Activated T-helper 2 cell treated with anti-CD3 and anti-CD28 coated beads, Interferon-gamma antibody, Interleukin-2, Interleukin-4, amounts not matched to agents 10 μg/mL and 5 μg/mL and 100 μg/mL, durations not matched to agents 14 hours and 24 hours and 36 hours (primary cell): ENCODE measurements around the gene NAT10. TPM values are rescaled to one million over a fixed set of nuclear protein-coding genes. Genes with fewer than 3 reads are reported as not detected.

Experiments used
- DNase-seq: peaks from one replicate; pipeline ENCODE4 v3.0.0; 2021; ENCODE audit warnings: low spot score
- H3K27ac Mint-ChIP-seq: one replicate; pipeline ENCODE4 v1.8.0; 2021; ENCODE audit warnings: mixed read lengths
- H3K27me3 Mint-ChIP-seq: one replicate; pipeline ENCODE4 v1.8.0; 2021; ENCODE audit warnings: low read depth, mixed read lengths
- H3K36me3 Mint-ChIP-seq: one replicate; pipeline ENCODE4 v1.8.0; 2021; ENCODE audit warnings: low read depth, mixed read lengths
- H3K4me1 Mint-ChIP-seq: one replicate; pipeline ENCODE4 v1.8.0; 2021; ENCODE audit warnings: low read depth, mixed read lengths
- H3K4me3 Mint-ChIP-seq: one replicate; pipeline ENCODE4 v1.8.0; 2021; ENCODE audit warnings: low read depth, mild to moderate bottlenecking, moderate library complexity, mixed read lengths
- H3K9me3 Mint-ChIP-seq: one replicate; pipeline ENCODE4 v1.8.0; 2021; ENCODE audit warnings: mixed read lengths
- intact Hi-C: fragments of 100-400 bp; cut with micrococcal nuclease; formaldehyde crosslinking; loops from one replicate; pipeline ENCODE4 v1.15.1; 2023
- total RNA-seq: library from RNA; stranded (reverse); gene quantifications from 2 replicates; pipeline ENCODE4 v1.2.3, GENCODE V29; 2022

NAT10 gene
- total RNA-seq, 1 donor from 2014 or later, result 124 TPM

DNA sequence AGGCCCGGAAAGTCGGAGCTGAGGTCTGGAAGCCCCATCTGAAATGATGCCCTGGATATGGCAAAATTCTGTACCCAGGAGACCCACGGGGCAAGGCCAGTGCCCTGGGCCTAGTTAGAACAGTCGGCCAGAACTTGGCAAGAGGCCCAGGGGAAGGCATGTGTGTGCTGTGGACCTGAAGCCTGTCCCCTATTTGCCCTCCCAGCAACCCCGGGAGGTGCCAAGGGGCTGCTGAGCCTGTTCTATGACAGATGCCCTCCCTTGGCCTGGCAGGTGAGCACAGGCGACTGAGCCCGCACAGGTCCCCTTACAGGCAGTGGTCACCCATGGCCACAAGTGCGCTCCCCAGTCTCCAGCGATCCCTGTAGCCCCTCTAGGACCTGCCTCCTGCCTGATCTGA, 51.7 kb downstream of the NAT10 start:
- peaks cover 63% of the 10 kb centered on the region for H3K36me3 Mint-ChIP-seq
- no peak overlapping the region for H3K4me3 Mint-ChIP-seq
- DNase-seq, result no peak
- H3K4me1 Mint-ChIP-seq, result peaks cover 17% of the 10 kb centered on the region
- H3K27ac Mint-ChIP-seq, result no peak overlapping the region
- no peaks in the 10 kb centered on the region for H3K27me3 Mint-ChIP-seq
- intact Hi-C loops, result no loop called here
- no peaks in the 10 kb centered on the region for H3K9me3 Mint-ChIP-seq

DNA sequence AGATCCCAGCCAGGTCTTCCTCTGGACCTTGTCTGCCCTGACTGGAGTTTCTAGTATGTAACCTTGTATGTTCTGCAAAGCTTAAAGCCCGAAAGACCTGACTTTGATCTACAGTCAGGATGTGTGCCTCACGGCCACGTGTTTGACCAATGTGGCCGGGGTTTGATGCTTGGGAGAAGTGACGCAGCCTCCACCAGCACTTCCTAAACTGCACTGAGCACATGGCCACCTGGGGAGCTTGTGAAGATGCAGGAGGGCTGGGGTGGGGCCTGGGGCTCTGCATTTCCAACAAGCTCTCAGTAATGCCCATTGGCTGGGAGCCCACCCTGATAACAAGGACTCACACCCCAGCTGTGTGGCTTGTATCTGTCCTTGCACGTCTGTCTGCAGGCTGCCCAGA, 53.2 kb downstream of the NAT10 start:
- H3K4me3 Mint-ChIP-seq, result no peak overlapping the region
- H3K36me3 Mint-ChIP-seq, result peaks cover 52% of the 10 kb centered on the region
- H3K27ac Mint-ChIP-seq, result no peak overlapping the region
- no peaks in the 10 kb centered on the region for H3K27me3 Mint-ChIP-seq
- DNase-seq, result no peak
- peaks cover 17% of the 10 kb centered on the region for H3K4me1 Mint-ChIP-seq
- intact Hi-C loops, result no loop called here
- H3K9me3 Mint-ChIP-seq, result no peaks in the 10 kb centered on the region

DNA sequence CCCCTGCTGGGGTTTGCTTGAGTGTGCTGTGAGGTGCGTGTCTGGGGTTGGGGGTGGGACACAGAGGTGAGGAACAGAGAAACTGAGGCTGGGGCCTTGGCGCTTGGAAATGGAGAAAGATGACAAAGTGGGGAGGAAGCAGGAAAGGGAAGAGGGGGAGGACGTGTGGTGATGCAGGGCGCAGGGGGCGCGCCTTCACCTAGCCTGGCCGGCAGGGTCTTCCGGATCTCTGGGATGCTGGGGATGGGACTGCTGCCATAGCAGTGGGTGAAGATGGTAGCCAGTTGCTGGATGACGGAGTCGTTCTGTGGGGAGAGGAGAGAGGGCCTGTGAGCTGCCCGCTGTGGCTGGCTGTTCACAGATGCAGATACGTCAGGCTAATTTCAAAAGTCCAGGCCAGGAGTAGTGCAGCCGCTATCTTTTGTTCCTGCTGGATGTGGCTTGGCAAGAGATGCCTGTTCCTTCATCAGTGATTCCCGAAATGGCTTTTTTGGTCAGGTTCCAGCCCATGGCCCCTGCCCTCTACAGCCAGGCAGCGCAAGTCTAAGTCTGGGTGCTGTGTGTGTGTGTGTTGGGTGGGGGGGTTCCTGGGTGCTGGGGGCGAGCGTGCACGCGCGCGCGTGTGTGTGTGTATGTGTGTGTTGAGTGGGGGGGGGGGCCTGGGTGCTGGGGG, 54.8 kb downstream of the NAT10 start:
- no peak overlapping the region for H3K27ac Mint-ChIP-seq
- H3K4me3 Mint-ChIP-seq, result no peak overlapping the region
- intact Hi-C loops, result loop anchor here (10.0 kb wide), 1 partner anchor 335 kb away; no protein-coding TSS in a partner anchor
- no peak for DNase-seq
- H3K27me3 Mint-ChIP-seq, result no peaks in the 10 kb centered on the region
- H3K4me1 Mint-ChIP-seq, result peaks cover 17% of the 10 kb centered on the region
- no peaks in the 10 kb centered on the region for H3K9me3 Mint-ChIP-seq
- H3K36me3 Mint-ChIP-seq, result peaks cover 52% of the 10 kb centered on the region

DNA sequence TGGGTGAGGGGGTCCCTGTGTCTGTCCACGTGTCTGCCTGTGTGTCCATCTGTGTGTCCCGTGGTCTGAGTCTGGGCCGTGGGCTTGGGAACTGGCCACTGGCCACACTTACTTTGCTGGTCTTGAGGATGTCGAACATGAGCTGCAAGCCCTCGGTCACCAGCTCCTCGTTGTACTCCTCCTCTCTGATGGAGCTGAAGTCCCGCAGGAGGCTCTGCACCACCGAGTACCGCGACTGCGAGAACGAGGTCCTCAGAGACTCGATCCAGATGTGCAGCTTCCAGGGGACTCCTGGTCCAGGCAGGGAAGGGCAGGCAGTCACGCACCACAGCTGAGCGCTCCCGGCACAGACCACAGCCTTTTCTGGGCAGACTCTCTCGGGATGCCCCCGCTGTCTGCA, 55.4 kb downstream of the NAT10 start:
- Mint-ChIP-seq H3K4me1 (peaks cover 17% of the 10 kb centered on the region), H3K9me3 (no peaks in the 10 kb centered on the region), H3K27me3 (no peaks in the 10 kb centered on the region), H3K27ac (no peak overlapping the region), H3K36me3 (peaks cover 51% of the 10 kb centered on the region), H3K4me3 (no peak overlapping the region)
- DNase-seq, result no peak
- intact Hi-C loops, result loop anchor here (10.0 kb wide), 1 partner anchor 334 kb away; no protein-coding TSS in a partner anchor

DNA sequence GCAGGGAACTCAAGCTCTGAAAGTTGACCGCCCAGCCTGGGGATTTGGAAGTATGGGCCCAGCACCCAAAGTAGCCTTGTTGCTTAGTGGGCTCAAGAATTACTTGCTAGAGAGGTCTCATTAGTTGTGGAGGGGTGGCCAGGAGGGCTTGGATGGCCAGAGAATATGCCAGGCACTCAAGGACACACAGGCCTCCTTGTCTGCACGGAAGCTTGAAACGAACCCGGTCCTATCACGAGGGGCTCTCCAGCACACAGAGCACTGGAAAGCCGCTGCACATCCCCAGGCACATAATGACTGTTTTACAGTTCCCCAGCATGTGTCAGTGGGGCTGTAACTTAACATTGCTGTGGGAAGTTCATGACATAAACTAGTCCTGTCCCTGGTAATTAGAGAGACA, 55.9 kb downstream of the NAT10 start:
- no peak overlapping the region for H3K4me3 Mint-ChIP-seq
- intact Hi-C loops, result loop anchor here (10.0 kb wide), 1 partner anchor 333 kb away; no protein-coding TSS in a partner anchor
- peak overlapping the region; percentile 60 for H3K27ac Mint-ChIP-seq
- peaks cover 47% of the 10 kb centered on the region for H3K36me3 Mint-ChIP-seq
- no peaks in the 10 kb centered on the region for H3K9me3 Mint-ChIP-seq
- DNase-seq, result no peak
- no peaks in the 10 kb centered on the region for H3K27me3 Mint-ChIP-seq
- H3K4me1 Mint-ChIP-seq, result peaks cover 17% of the 10 kb centered on the region

DNA sequence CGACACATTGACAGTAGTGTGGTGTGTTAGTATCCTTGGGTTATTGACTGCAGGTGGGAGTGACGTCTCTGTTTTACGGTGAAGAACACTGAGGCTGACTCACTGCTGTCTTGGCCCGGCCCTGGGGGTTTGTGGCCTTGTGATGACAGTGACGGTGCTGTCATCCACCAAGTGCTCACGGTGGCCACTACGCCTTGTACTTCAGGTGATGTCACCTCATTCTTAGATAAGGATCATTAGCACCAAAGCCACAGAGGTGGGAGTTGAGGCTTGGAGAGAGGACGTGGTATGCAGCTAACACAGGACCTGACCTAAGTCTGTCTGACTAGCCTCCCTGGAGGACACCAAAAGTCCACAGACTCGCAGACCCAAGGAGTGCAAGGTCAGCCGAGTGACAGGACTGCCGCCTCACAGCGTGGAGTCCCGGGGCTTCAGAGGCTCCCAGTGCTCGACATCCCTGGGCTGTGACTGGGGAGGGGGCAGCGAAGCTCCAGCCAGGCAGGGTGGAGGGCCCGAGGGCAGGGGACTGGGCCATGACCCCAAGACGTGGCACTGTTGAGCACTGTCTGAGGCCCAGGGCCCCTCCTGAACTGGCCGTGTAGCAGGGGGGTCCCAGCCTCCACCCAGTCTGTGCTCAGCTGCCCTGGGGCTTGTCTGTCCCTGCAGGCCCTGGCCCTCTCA, 56.5 kb downstream of the NAT10 start:
- peaks cover 17% of the 10 kb centered on the region for H3K4me1 Mint-ChIP-seq
- H3K9me3 Mint-ChIP-seq, result no peaks in the 10 kb centered on the region
- peaks cover 51% of the 10 kb centered on the region for H3K36me3 Mint-ChIP-seq
- no peaks in the 10 kb centered on the region for H3K27me3 Mint-ChIP-seq
- intact Hi-C loops, result loop anchor here (10.0 kb wide), 1 partner anchor 333 kb away; no protein-coding TSS in a partner anchor
- peak overlapping the region; percentile 60 for H3K27ac Mint-ChIP-seq
- no peak overlapping the region for H3K4me3 Mint-ChIP-seq
- DNase-seq, result peak; percentile 22

DNA sequence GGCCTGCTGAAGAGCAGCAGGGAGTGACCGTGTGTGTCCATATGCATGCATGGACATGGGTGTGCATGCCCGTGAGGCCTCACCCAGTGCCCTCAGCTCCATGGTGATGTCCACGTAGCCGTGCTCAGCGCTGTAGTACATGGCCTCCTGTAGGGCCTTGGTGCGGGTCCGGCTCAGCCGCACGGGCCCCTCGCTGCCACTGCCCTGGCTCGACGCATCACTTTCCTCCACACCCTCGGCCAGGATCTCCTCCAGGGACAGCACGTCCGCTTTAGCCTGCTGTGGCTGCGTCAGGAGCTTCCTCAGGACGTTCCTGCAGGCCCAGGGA, 57.0 kb downstream of the NAT10 start:
- Mint-ChIP-seq H3K27ac (no peak overlapping the region), H3K36me3 (peaks cover 55% of the 10 kb centered on the region), H3K4me3 (no peak overlapping the region), H3K4me1 (peaks cover 17% of the 10 kb centered on the region), H3K27me3 (no peaks in the 10 kb centered on the region), H3K9me3 (no peaks in the 10 kb centered on the region)
- intact Hi-C loops, result loop anchor here (10.0 kb wide), 1 partner anchor 332 kb away; no protein-coding TSS in a partner anchor
- DNase-seq, result no peak

DNA sequence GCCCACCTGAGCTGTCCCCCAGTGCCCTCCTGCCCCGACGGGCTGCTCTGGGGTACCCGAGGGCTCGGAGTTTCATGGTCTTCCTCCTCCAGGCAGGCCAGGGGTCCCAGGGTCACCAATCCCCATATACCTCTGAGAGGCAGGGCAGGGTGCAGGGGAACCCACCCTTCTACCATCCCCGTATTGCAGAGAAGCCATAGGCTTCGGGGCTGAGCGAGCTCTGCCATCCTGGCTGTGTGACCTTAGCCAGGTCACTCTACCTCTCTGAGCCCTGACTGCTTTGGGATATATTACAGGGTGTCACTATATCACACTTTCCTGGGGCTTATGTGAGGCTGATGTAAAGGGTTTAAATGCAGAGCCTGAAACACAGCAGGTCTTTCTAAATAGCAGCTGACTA, 57.4 kb downstream of the NAT10 start:
- no peaks in the 10 kb centered on the region for H3K27me3 Mint-ChIP-seq
- intact Hi-C loops, result loop anchor here (10.0 kb wide), 1 partner anchor 332 kb away; no protein-coding TSS in a partner anchor

DNA sequence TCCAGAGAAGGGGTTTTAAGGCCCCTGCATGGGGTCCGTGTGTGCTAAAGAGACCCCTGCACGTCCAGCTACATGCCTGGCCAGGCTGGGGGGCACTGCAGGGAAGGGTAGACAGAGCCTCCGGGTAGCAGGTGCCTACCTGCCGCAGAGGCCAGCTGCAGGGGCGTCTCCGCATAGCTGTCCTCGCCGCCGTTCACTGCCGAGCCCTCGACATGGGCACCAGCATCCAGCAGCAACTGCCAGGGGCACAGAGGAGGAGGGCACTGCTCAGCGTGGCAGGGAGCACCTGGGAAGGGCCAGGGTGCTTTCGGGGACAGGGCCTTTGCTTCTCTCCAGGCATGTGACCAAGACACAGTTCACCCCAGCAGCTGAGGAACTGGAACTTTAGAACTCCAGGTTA, 59.7 kb downstream of the NAT10 start:
- H3K27me3 Mint-ChIP-seq, result no peaks in the 10 kb centered on the region
- DNase-seq, result no peak
- intact Hi-C loops, result loop anchor here (10.0 kb wide), 1 partner anchor 330 kb away; no protein-coding TSS in a partner anchor
- no peaks in the 10 kb centered on the region for H3K9me3 Mint-ChIP-seq
- peaks cover 14% of the 10 kb centered on the region for H3K4me1 Mint-ChIP-seq
- H3K36me3 Mint-ChIP-seq, result peaks cover 39% of the 10 kb centered on the region
- no peak overlapping the region for H3K27ac Mint-ChIP-seq
- no peak overlapping the region for H3K4me3 Mint-ChIP-seq

More for the DNA sequence above, 57.4 kb downstream of the NAT10 start:
- Mint-ChIP-seq H3K4me3 (no peak overlapping the region), H3K27ac (no peak overlapping the region), H3K36me3 (peaks cover 51% of the 10 kb centered on the region), H3K9me3 (no peaks in the 10 kb centered on the region), H3K4me1 (peaks cover 17% of the 10 kb centered on the region)
- no peak for DNase-seq

DNA sequence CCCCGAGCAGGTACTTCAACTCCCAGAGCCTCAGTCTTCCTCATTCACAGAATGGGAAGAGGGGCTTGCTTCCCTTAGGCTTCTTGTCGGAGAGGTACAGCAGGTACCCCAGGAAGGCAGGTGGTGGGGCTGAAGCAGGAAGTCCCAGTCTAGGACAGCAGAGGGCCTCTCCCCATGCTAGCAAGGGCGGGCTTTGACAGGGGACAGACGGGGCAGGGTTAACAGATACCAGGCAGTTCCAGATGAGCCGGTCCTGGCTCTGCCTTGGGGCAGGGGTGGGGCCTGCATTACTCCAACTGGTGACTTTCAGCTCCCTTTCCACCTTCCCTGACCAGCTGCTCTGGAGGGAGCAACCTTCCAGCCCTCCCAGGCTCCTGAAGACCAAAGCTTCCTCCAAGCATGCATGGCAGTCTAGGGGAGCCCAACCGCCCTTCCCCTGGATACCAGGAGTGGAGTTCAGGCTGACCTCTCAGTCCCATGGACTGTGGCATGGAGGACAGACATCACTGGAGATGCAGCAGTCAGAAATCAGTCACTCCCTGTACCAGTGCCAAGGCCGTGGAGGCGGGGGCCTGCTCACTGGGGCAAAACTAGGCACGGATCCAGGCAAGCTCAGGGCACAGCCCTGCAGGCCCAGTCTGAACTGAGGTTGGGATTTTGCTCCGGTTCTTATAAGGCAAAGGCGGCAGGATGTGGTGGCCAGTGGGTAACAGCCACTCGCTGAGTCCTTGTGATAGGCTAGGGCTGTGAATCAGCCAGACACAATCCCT, 60.5 kb downstream of the NAT10 start:
- intact Hi-C loops, result loop anchor here (10.0 kb wide), 1 partner anchor 329 kb away; no protein-coding TSS in a partner anchor
- Mint-ChIP-seq H3K4me1 (peaks cover 18% of the 10 kb centered on the region), H3K27me3 (no peaks in the 10 kb centered on the region), H3K4me3 (no peak overlapping the region), H3K9me3 (no peaks in the 10 kb centered on the region), H3K36me3 (peaks cover 39% of the 10 kb centered on the region), H3K27ac (no peak overlapping the region)
- no peak for DNase-seq

DNA sequence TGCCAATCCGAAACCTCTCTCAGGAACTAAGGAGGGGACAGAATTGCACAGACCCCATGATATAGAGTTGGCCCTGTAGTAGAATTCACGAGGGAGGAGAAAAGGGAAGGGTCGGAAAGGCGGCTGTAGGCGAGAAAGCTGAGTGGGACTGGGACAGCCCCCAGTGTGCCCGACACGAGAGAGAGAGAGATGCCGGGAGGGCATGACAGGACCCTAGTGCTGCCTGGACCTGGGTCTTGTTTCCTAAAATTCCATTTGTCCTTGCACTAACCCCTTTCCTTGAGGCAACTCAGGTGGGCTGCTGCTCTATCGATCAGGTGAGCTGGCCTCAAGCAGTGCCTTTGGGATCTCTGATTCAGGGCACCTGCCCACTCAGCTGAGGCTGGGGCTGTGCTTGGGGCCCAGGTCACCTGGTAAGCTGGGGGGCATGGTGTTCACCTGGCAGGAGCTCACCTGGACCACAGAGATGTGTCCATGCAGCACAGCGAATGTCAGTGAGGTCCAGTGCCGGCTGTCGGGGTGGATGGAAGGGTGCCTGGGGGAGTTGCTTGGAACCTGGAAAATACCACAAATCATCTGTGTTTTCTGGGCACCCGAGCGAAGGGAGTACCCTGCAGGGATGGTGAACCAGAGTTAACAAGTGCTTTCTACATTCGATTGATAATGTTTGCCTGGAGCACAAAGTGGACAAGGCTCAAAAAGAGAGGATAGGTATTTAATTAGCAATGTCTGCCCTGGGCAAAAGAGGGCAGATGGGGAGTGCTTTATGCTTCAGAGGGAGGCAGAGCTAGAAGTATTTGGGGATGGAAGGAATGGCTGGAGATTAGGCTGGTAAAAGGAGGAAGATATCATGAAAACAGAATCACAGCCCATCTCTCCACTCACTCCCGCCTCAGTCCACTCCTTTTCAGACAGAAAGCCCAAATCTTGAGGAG, 61.6 kb downstream of the NAT10 start:
- peaks cover 37% of the 10 kb centered on the region for H3K36me3 Mint-ChIP-seq
- H3K4me3 Mint-ChIP-seq, result no peak overlapping the region
- DNase-seq, result no peak
- H3K4me1 Mint-ChIP-seq, result peaks cover 8% of the 10 kb centered on the region
- H3K9me3 Mint-ChIP-seq, result no peaks in the 10 kb centered on the region
- peak overlapping the region; percentile 30 for H3K27ac Mint-ChIP-seq
- H3K27me3 Mint-ChIP-seq, result no peaks in the 10 kb centered on the region
- intact Hi-C loops, result loop anchor here (10.0 kb wide), 1 partner anchor 328 kb away; no protein-coding TSS in a partner anchor

DNA sequence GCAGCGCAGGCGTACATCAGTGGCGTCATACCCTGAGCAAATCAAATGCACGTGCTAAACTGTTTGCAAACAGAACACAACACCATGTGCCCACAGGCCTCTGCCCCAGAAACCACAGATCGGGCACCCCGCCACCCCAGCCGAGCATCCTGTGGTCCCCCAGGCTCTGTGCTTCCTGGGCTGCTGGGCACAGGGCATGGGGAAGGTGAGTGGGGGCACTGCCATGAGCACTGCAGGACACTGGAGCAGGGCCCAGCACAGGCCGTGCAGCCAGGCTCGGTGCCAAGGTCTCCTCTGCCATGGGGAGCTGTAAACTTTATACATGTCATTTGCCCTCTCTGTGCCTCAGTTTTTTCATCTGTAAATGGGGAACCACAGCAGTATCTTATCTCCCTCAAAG, 62.5 kb downstream of the NAT10 start:
- Mint-ChIP-seq H3K27ac (no peak overlapping the region), H3K36me3 (peaks cover 37% of the 10 kb centered on the region), H3K4me3 (no peak overlapping the region), H3K9me3 (no peaks in the 10 kb centered on the region), H3K4me1 (peaks cover 7% of the 10 kb centered on the region), H3K27me3 (no peaks in the 10 kb centered on the region)
- no peak for DNase-seq
- intact Hi-C loops, result loop anchor here (10.0 kb wide), 1 partner anchor 327 kb away; no protein-coding TSS in a partner anchor
